NOMO-1 treated with dmso at 0.1 percent for 144 hours (cell line): Measurements from ENCODE around the gene PLCD4.
A peak's percentile ranks its signal among the peaks of the same experiment; 100 is the strongest.

Source experiments
- DNase-seq: peaks from one replicate; lab custom pipeline; 2025; ENCODE audit not compliant: unreplicated experiment; lab: John Stamatoyannopoulos, UW

Gene PLCD4

GRCh38 chr2:218607436-218608115 is at the start of gene PLCD4:
PLCD4 (plus strand) TSS chr2:218607899; CDS start chr2:218615740, 7,841 bp downstream.
- no peak for DNase-seq

GRCh38 chr2:218557941-218558340 is 49.8 kb upstream of the PLCD4 start:
- DNase-seq, result no peak

GRCh38 chr2:218558986-218559385 is 48.7 kb upstream of the PLCD4 start:
- no peak for DNase-seq

GRCh38 chr2:218564056-218564455 is 43.6 kb upstream of the PLCD4 start:
- DNase-seq, result no peak

GRCh38 chr2:218566296-218566695 is 41.4 kb upstream of the PLCD4 start:
- DNase-seq, result no peak

GRCh38 chr2:218567797-218568189 is 39.9 kb upstream of the PLCD4 start:
- DNase-seq, result no peak

GRCh38 chr2:218568190-218569037 is 39.3 kb upstream of the PLCD4 start, which contains the start of the genes CNOT9 and USP37:
CNOT9 (plus strand) TSS chr2:218568839; CDS start chr2:218568955, 116 bp downstream.
USP37 (minus strand) TSS chr2:218568351; CDS start chr2:218558653, 9,698 bp downstream.
- peak; percentile 97 for DNase-seq

GRCh38 chr2:218569038-218569431 is 38.7 kb upstream of the PLCD4 start:
- DNase-seq, result peak; percentile 28

GRCh38 chr2:218569661-218570500 is 37.8 kb upstream of the PLCD4 start:
- no peak for DNase-seq

GRCh38 chr2:218570850-218571249 is 36.8 kb upstream of the PLCD4 start:
- no peak for DNase-seq

GRCh38 chr2:218576854-218577253 is 30.8 kb upstream of the PLCD4 start:
- DNase-seq, result no peak

GRCh38 chr2:218577482-218578220 is 30.0 kb upstream of the PLCD4 start:
- no peak for DNase-seq

GRCh38 chr2:218578272-218578877 is 29.3 kb upstream of the PLCD4 start:
- DNase-seq, result no peak

GRCh38 chr2:218582076-218582475 is 25.6 kb upstream of the PLCD4 start:
- DNase-seq, result no peak

GRCh38 chr2:218583983-218584850 is 23.5 kb upstream of the PLCD4 start:
- no peak for DNase-seq

GRCh38 chr2:218585541-218585940 is 22.2 kb upstream of the PLCD4 start:
- no peak for DNase-seq

- DNase-seq, result no peak
Observed at GRCh38 chr2:218605432-218605831, 2.3 kb upstream of the PLCD4 start.

- no peak for DNase-seq
Observed at GRCh38 chr2:218615868-218616315, 8.2 kb downstream of the PLCD4 start.
